Activated CD4-positive, CD25-positive, alpha-beta regulatory T cell treated with anti-CD3 and anti-CD28 coated beads, Interleukin-2, amount 50 U/mL, for 16 hours (primary cell): ENCODE measurements around the gene MYO1E.
"Not testable (repeated sequence)": the region's sequence is repeated elsewhere in the genome, so short reads cannot be mapped to it uniquely, and the experiment has no call there.

Experiments
- DNase-seq: peaks from one replicate; pipeline ENCODE4 v3.0.0-alpha.2; 2020; ENCODE audit warnings: low read depth, low spot score

MYO1E gene

GRCh38 chr15:59372352-59373211 is at the start of gene MYO1E:
TSS of gene MYO1E (minus strand) at chr15:59372871. CDS start at chr15:59372500, 371 bp downstream.
- no peak for DNase-seq

- no peak for DNase-seq
These were observed 48.4 kb upstream of the MYO1E start for GRCh38 chr15:59420986-59421618.

GRCh38 chr15:59420108-59420507 is 47.4 kb upstream of the MYO1E start:
- no peak for DNase-seq

- DNase-seq: no peak
These were observed 46.5 kb upstream of the MYO1E start for GRCh38 chr15:59419170-59419569.

- DNase-seq: no peak
These were observed 44.1 kb upstream of the MYO1E start for GRCh38 chr15:59416816-59417215.

- DNase-seq: no peak
These were observed 40.9 kb upstream of the MYO1E start for GRCh38 chr15:59413577-59413976.

- no peak for DNase-seq
These were observed 37.8 kb upstream of the MYO1E start for GRCh38 chr15:59410391-59410896.

GRCh38 chr15:59407946-59408345 is 35.3 kb upstream of the MYO1E start:
- no peak for DNase-seq

GRCh38 chr15:59406446-59406845 is 33.8 kb upstream of the MYO1E start:
- DNase-seq: no peak

- DNase-seq: no peak
These were observed 32.4 kb upstream of the MYO1E start for GRCh38 chr15:59405079-59405478.

- no peak for DNase-seq
These were observed 29.3 kb upstream of the MYO1E start for GRCh38 chr15:59401824-59402569.

- DNase-seq: not testable (repeated sequence)
These were observed 28.6 kb upstream of the MYO1E start for GRCh38 chr15:59401051-59401823.

GRCh38 chr15:59400103-59400813 is 27.6 kb upstream of the MYO1E start:
- DNase-seq: no peak

- no peak for DNase-seq
These were observed 26.9 kb upstream of the MYO1E start for GRCh38 chr15:59399465-59400102.

GRCh38 chr15:59398220-59398619 is 25.5 kb upstream of the MYO1E start:
- no peak for DNase-seq

GRCh38 chr15:59396679-59397078 is 24.0 kb upstream of the MYO1E start:
- DNase-seq: no peak

GRCh38 chr15:59396211-59396610 is 23.5 kb upstream of the MYO1E start:
- no peak for DNase-seq

- DNase-seq: no peak
These were observed 21.5 kb upstream of the MYO1E start for GRCh38 chr15:59394166-59394661.

- no peak for DNase-seq
These were observed 19.6 kb upstream of the MYO1E start for GRCh38 chr15:59392299-59392698.

- no peak for DNase-seq
These were observed 16.0 kb upstream of the MYO1E start for GRCh38 chr15:59388670-59389069.
